Hypothalamus (tissue), 51 donors: ENCODE measurements around the gene KCTD19.
A peak's percentile ranks its signal among the peaks of the same experiment; 100 is the strongest.

Source experiments
- DNase-seq, 51 donors: peaks; one replicate each; lab custom pipeline; 2025; lab: John Stamatoyannopoulos, UW

KCTD19 gene

DNA sequence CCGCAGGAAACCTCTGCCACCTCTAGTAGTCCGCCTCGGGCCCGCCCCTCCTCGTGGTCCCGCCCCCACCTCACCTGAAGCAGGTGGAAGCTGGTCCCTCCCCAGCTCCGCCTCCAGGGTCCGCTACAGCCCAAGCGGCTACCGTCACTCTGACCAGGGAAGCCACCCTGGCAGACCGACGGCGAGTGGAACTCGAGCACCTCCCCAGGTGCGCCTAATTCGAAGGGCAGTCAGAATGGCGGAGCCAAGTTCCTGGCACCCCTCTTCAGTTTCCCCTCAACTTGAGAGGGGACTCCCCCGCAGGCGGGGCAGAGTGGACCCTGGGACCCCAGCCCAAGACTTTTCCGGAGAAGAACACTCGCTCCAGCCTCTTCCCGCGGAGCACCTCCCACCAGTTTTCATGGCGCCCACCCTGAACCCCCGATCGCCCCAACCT lies 79.8 kb downstream of the KCTD19 start:
- DNase-seq, result peak in 2 of 51 donors; percentile 50 to 51

- peak in 36 of 51 donors; percentile 17 to 74 (median 57) for DNase-seq
These were observed 80.3 kb downstream of the KCTD19 start for GRCh38 chr16:67246081-67246755.

GRCh38 chr16:67245674-67246080 lies 80.9 kb downstream of the KCTD19 start:
- DNase-seq, result peak in 2 of 51 donors; percentile 47 to 49

DNA sequence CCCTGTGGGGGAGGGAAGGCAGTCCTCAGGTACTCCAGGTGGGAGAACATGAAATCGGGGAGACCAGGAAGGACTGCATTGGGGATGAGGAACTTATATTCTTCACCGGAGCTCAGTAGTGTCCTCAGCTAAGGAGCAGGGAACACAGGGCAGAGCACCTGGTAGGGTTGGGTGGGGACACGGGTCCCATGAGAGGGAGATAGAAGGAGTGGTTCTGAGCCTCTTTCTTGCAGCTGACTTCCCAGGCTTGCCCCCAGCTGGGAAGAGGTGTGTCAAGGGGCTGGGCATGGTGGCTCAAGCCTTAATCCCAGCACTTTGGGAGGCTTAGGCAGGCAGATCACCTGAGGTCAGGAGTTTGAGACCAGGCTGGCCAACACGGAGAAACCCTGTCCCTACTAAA lies 81.4 kb downstream of the KCTD19 start:
- no peak for DNase-seq

DNA sequence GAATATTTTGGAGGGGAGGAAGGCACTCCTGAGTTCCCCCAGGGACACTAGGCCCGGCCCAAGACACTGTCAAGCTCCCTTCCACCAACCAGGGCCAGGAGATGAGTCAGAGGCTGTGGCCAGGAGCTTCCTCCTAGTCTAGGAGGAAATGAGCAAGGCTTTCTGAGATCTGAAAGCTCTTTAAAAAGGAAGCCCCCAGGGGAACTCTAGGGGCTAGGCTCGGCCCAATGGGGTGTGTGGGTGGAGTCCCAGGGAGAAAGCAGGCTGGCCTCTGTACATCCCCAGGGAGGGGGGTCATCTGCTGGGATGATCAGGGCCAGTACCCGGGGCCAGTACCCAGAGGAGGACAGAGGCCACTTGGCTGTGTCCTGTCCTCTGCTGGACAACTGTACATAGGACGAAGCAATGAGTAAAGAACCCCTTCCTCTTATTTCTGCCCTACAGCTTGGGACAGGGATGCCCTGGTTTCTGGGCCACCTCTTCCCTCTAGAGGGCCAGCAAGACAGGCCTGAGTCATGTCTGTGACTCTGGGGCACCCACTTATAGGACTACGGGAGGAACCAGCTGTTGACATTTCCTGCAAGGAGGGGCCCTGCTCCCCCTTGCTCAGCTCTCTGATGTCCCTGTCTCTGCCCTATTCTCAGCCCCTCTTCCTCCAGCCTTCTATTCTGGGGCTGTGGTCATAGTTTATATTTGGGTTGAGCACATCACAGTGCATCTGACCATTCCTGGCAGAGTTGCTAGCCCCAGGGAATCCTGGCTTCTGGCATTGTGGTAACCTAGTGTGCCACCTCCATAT lies 82.0 kb downstream of the KCTD19 start:
- DNase-seq, result peak in 24 of 51 donors; percentile 10 to 57 (median 28)

DNA sequence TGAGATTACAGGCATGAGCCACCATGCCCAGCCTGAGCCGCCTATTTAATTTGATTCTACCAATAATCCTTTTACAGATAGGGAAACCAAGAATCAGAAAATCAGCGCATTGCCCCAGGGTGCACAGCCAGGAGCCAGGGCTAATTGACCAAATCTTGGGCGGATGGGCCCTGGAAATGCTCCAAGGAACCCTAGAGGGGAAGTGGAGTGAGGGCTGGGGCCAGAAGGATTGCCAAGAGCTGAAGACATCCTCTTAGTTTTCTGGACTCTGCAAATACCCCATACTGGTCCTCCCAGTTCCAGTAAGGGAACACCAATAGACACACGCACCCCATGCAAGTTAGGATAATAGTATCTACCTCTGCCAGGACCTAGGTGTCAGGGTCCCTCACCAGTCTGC lies 83.1 kb downstream of the KCTD19 start:
- peak in 2 of 51 donors; percentile 7 to 8 for DNase-seq

GRCh38 chr16:67242138-67242730 lies 84.3 kb downstream of the KCTD19 start:
- DNase-seq, result no peak

- DNase-seq, result peak in 7 of 51 donors; percentile 17 to 39 (median 22)
These were observed 85.3 kb downstream of the KCTD19 start for GRCh38 chr16:67241008-67241900.

DNA sequence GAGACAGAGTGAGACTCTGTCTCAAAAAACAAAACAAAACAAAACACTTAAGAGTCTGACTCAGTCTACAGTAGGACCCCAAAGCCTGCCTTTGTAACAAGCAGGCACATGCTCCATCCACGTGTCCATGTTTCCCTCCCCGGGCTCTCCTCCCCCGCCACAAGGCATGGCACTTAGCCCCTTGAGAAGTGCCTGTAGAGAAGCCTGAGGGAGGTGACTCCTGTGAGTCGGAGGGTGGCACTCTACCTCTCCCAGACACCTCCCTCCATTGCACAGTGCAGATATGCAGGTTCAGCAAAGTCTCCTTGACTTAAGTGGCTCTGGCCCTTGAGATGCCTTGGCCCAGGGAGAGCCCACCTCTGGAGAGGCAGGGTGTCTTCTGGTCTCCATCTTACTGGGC lies 86.0 kb downstream of the KCTD19 start:
- DNase-seq, result no peak
